NCI-H69 (cell line): ENCODE results near the gene BFAR.
"Not testable (repeated sequence)": the region's sequence is repeated elsewhere in the genome, so short reads cannot be mapped to it uniquely, and the experiment has no call there.

ENCODE experiments used
- DNase-seq: peaks from one replicate; lab custom pipeline; 2025; lab: John Stamatoyannopoulos, UW

BFAR gene

GRCh38 chr16:14632693-14633569, at the start of gene BFAR:
Gene BFAR, plus strand, starts transcription at chr16:14632951. Its CDS starts 11,396 bp downstream, at chr16:14644347.
- peak; percentile 99 for DNase-seq

- DNase-seq, result no peak
These were observed 47.5 kb upstream of the BFAR start for GRCh38 chr16:14585287-14585686.

GRCh38 chr16:14586637-14587305, 46.0 kb upstream of the BFAR start:
- DNase-seq, result peak; percentile 56

GRCh38 chr16:14600164-14600563, 32.6 kb upstream of the BFAR start:
- DNase-seq, result peak; percentile 27

- DNase-seq, result no peak
These were observed 30.2 kb upstream of the BFAR start for GRCh38 chr16:14602443-14602963.

GRCh38 chr16:14606102-14606501, 26.6 kb upstream of the BFAR start:
- no peak for DNase-seq

- no peak for DNase-seq
These were observed 24.6 kb upstream of the BFAR start for GRCh38 chr16:14608111-14608566.

GRCh38 chr16:14608604-14609003, 24.1 kb upstream of the BFAR start:
- no peak for DNase-seq

- DNase-seq, result no peak
These were observed 23.0 kb upstream of the BFAR start for GRCh38 chr16:14609716-14610115.

- no peak for DNase-seq
These were observed 21.1 kb upstream of the BFAR start for GRCh38 chr16:14611660-14612059.

GRCh38 chr16:14613991-14614390, 18.8 kb upstream of the BFAR start:
- no peak for DNase-seq

- DNase-seq, result no peak
These were observed 16.5 kb upstream of the BFAR start for GRCh38 chr16:14616280-14616679.

GRCh38 chr16:14618566-14618965, 14.2 kb upstream of the BFAR start:
- no peak for DNase-seq

GRCh38 chr16:14627078-14627477, 5.7 kb upstream of the BFAR start:
- no peak for DNase-seq

- peak; percentile 40 for DNase-seq
These were observed 3.7 kb upstream of the BFAR start for GRCh38 chr16:14628806-14629611.

- DNase-seq, result no peak
These were observed 3.2 kb upstream of the BFAR start for GRCh38 chr16:14629612-14629918.

- peak; percentile 99 for DNase-seq
These were observed 2.7 kb upstream of the BFAR start, which contains the start of gene PARN for GRCh38 chr16:14629919-14630619. Gene PARN, minus strand, starts transcription at chr16:14630260. Its CDS starts 135 bp downstream, at chr16:14630125.

- not testable (repeated sequence) for DNase-seq
These were observed 2.0 kb upstream of the BFAR start for GRCh38 chr16:14630620-14631330.

GRCh38 chr16:14634389-14634725, 1.6 kb downstream of the BFAR start:
- DNase-seq, result no peak

GRCh38 chr16:14635395-14636165, 2.8 kb downstream of the BFAR start:
- DNase-seq, result no peak
